Cardiac fibroblast (primary cell): Measurements from ENCODE around the gene AKNAD1.
"Not testable (repeated sequence)": the region's sequence is repeated elsewhere in the genome, so short reads cannot be mapped to it uniquely, and the experiment has no call there.

ENCODE experiments used
- DNase-seq, 2 donors: peaks; one replicate each; pipeline versions ENCODE4 v3.0.0 to v3.0.0-alpha.2; 2010; ENCODE audit warnings: low read depth in 2 of 2
- H3K4me3 ChIP-seq, 2 donors: replicated peaks in 1 of 2; 1 replicate in 1 of 2; 2 replicates in 1 of 2; pipeline ENCODE4 v1.5.1; 2011; ENCODE audit warnings: low read depth in 2 of 2, low read length in 2 of 2, mild to moderate bottlenecking in 2 of 2, moderate library complexity in 1 of 2
- CTCF ChIP-seq: IDR thresholded peaks from one replicate; pipeline ENCODE4 v1.5.1; 2011; ENCODE audit warnings: low read depth, mild to moderate bottlenecking, low read length, inconsistent platforms

The AKNAD1 gene

GRCh38 chr1:108889706-108890384, 33.0 kb upstream of the AKNAD1 start:
- no peak overlapping the region for H3K4me3 ChIP-seq
- DNase-seq = no peak
- TF ChIP-seq CTCF = no peak

- DNase-seq, H3K4me3 ChIP-seq: not testable (repeated sequence)
Observed at GRCh38 chr1:108889006-108889645, 32.2 kb upstream of the AKNAD1 start.

- no peak for TF ChIP-seq CTCF
Observed at GRCh38 chr1:108886292-108886691, 29.4 kb upstream of the AKNAD1 start.

GRCh38 chr1:108884968-108885367, 28.1 kb upstream of the AKNAD1 start:
- DNase-seq = no peak
- no peak overlapping the region for H3K4me3 ChIP-seq
- no peak for TF ChIP-seq CTCF

More at GRCh38 chr1:108886292-108886691, 29.4 kb upstream of the AKNAD1 start:
- peak in 1 of 2 donors; percentile 13 for DNase-seq
- no peak overlapping the region for H3K4me3 ChIP-seq

- TF ChIP-seq CTCF = no peak
- H3K4me3 ChIP-seq = no peak overlapping the region
- no peak for DNase-seq
Observed at GRCh38 chr1:108882837-108883236, 25.9 kb upstream of the AKNAD1 start.

GRCh38 chr1:108881369-108881768, 24.5 kb upstream of the AKNAD1 start:
- TF ChIP-seq CTCF = no peak
- H3K4me3 ChIP-seq = no peak overlapping the region
- DNase-seq = peak; percentile 49 to 65

- no peak overlapping the region for H3K4me3 ChIP-seq
- DNase-seq = peak; percentile 8 to 20
- TF ChIP-seq CTCF = no peak
Observed at GRCh38 chr1:108880850-108881249, 24.0 kb upstream of the AKNAD1 start.
